Esophagus squamous epithelium (tissue), 4 donors: ENCODE data around the gene UGT1A4.

Source experiments
- CTCF ChIP-seq, 6 experiments: fragments of 450-650 bp in 4 of 6; fragments of 200-600 bp in 2 of 6; sonication (generic) in 2 of 6; IDR thresholded peaks; one replicate each; pipeline ENCODE4 v1.5.1; 2016 to 2019; ENCODE audit warnings: antibody characterized with exemption in 6 of 6, mild to moderate bottlenecking in 4 of 6, moderate library complexity in 4 of 6
- POLR2A ChIP-seq, 4 donors: fragments of 450-650 bp; IDR thresholded peaks; one replicate each; pipeline ENCODE4 v1.6.1; 2017; ENCODE audit warnings: antibody characterized with exemption in 4 of 4, mild to moderate bottlenecking in 4 of 4, moderate library complexity in 3 of 4

GRCh38 chr2:233672886-233673285 is 45.6 kb upstream of the UGT1A4 start:
- TF ChIP-seq CTCF (IDR thresholded peaks at IDR 0.05) = no peak
- no peak for TF ChIP-seq POLR2A (IDR thresholded peaks at IDR 0.05)
